ENCODE data around the gene ARID1A.

- no peak for TF ChIP-seq EZH2 (IDR thresholded peaks at IDR 0.05; ENCODE audit: borderline replicate concordance, low read length)
- no peak for TF ChIP-seq CTCF (IDR thresholded peaks at IDR 0.05; ENCODE audit: low read length)
These were observed 31.0 kb downstream of the ARID1A start for GRCh38 chr1:26726784-26727183.

Data from OCI-LY1 (cell line).